CD4-positive, CD25-positive, alpha-beta regulatory T cell (primary cell): Measurements from ENCODE around the gene LPAR4. TPM values are rescaled to one million over a fixed set of nuclear protein-coding genes. Genes with fewer than 3 reads are reported as not detected.
"Not testable (repeated sequence)": the region's sequence is repeated elsewhere in the genome, so short reads cannot be mapped to it uniquely, and the experiment has no call there.

Source experiments
- ATAC-seq, 2 donors: fragments of 150-1000 bp; cut with Tn5 transposase; one replicate each; pipeline ENCODE4 v1.10.0; 2021; ENCODE audit warnings: low read depth in 2 of 2, moderate number of reproducible peaks in 2 of 2, moderate library complexity in 1 of 2
- DNase-seq, 3 donors: peaks; one replicate each; pipeline versions ENCODE4 v3.0.0 to v3.0.0-alpha.2; 2012 to 2022; ENCODE audit warnings: mixed read lengths in 1 of 3
- H3K27ac ChIP-seq: one replicate; pipeline ENCODE4 v1.7.0; 2013; ENCODE audit warnings: mild to moderate bottlenecking, low read length; ENCODE audit not compliant: insufficient read depth, poor library complexity, severe bottlenecking
- H3K27me3 ChIP-seq: one replicate; pipeline ENCODE4 v1.7.0; 2013; ENCODE audit warnings: low read length; ENCODE audit not compliant: control insufficient read depth, insufficient read depth
- H3K36me3 ChIP-seq: one replicate; pipeline ENCODE4 v1.7.0; 2013; ENCODE audit warnings: mild to moderate bottlenecking, low read length, moderate library complexity; ENCODE audit not compliant: control insufficient read depth, insufficient read depth
- H3K4me1 ChIP-seq: 2 replicates; pipeline ENCODE4 v1.7.0; 2013; ENCODE audit warnings: mild to moderate bottlenecking, low read length; ENCODE audit not compliant: insufficient read depth, control insufficient read depth, poor library complexity, severe bottlenecking
- H3K4me3 ChIP-seq: one replicate; pipeline ENCODE4 v1.7.0; 2013; ENCODE audit warnings: low read depth, mild to moderate bottlenecking, low read length, moderate library complexity
- H3K9me3 ChIP-seq, 2 experiments: 1 replicate in 1 of 2; 2 replicates in 1 of 2; pipeline ENCODE4 v1.7.0; 2013; ENCODE audit warnings: low read length in 2 of 2, mild to moderate bottlenecking in 1 of 2, moderate library complexity in 1 of 2; ENCODE audit not compliant: control insufficient read depth in 2 of 2
- H3K27ac Mint-ChIP-seq, 3 donors: one replicate each; pipeline ENCODE4 v1.8.0; 2020 to 2022; ENCODE audit warnings: mild to moderate bottlenecking in 3 of 3, mixed read lengths in 3 of 3, moderate library complexity in 2 of 3
- H3K27me3 Mint-ChIP-seq: one replicate; pipeline ENCODE4 v1.8.0; 2022; ENCODE audit warnings: mild to moderate bottlenecking, mixed read lengths
- H3K36me3 Mint-ChIP-seq: one replicate; pipeline ENCODE4 v1.8.0; 2020; ENCODE audit warnings: mixed read lengths
- H3K4me1 Mint-ChIP-seq, 4 donors: one replicate each; pipeline ENCODE4 v1.8.0; 2020 to 2022; ENCODE audit warnings: mixed read lengths in 4 of 4, mild to moderate bottlenecking in 1 of 4
- H3K4me3 Mint-ChIP-seq, 4 donors: one replicate each; pipeline ENCODE4 v1.8.0; 2020 to 2022; ENCODE audit warnings: mild to moderate bottlenecking in 4 of 4, mixed read lengths in 4 of 4, moderate library complexity in 3 of 4
- H3K9me3 Mint-ChIP-seq, 7 donors: one replicate each; pipeline ENCODE4 v1.8.0; 2020 to 2022; ENCODE audit warnings: mixed read lengths in 7 of 7, mild to moderate bottlenecking in 3 of 7, moderate library complexity in 2 of 7
- polyA plus RNA-seq, 4 donors: library from polyadenylated mRNA; unstranded; fragments of 300-500 nt; fragmentation: Illumina TruSeq; gene quantifications; one replicate each; pipeline ENCODE4 v1.2.3, GENCODE V29; 2021
- total RNA-seq: library from RNA; stranded (reverse); gene quantifications from one replicate; pipeline ENCODE4 v1.2.3, GENCODE V29; 2022

Gene LPAR4
- total and polyA plus RNA-seq, 5 donors from 2014 or later = not detected

DNA sequence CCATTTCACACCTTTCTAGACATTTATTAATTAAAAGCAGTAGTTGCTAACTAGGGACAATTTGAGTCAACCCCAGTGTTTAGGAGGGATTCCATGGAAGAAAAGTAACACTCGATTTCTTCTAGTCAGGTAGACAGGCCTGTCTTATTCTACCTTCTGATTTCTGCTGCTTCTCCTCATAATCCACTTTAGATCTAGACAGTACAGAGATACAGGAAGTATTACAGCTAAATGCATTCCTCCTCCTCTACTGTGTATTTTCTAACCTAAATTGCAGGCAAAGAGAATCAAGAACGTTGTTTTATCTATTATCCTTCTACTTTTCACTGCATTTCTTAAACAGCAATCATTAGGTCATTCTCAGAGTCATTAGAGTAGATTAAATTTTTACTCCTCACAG is 52.6 kb downstream of the LPAR4 start:
- Mint-ChIP-seq H3K36me3 (no peaks in the 10 kb centered on the region), H3K27ac (peak overlapping the region in 1 of 3 donors; percentile 26), H3K9me3 (peaks cover 0 to 4% (median 0%) of the 10 kb centered on the region in 7 donors), H3K27me3 (no peaks in the 10 kb centered on the region), H3K4me1 (peaks cover 0 to 14% (median 10%) of the 10 kb centered on the region in 4 donors), H3K4me3 (no peak overlapping the region)
- no peak overlapping the region for H3K27ac ChIP-seq
- H3K27me3 ChIP-seq = no peaks in the 10 kb centered on the region
- no peak overlapping the region for H3K4me3 ChIP-seq
- DNase-seq (no peak), ATAC-seq (no peak)
- H3K4me1 ChIP-seq = no peaks in the 10 kb centered on the region
- H3K9me3 ChIP-seq = no peaks in the 10 kb centered on the region
- H3K36me3 ChIP-seq = no peaks in the 10 kb centered on the region

- H3K4me3 Mint-ChIP-seq = no peak overlapping the region
- H3K27ac Mint-ChIP-seq = no peak overlapping the region
- no peaks in the 10 kb centered on the region for H3K4me1 ChIP-seq
- DNase-seq = no peak
- no peaks in the 10 kb centered on the region for H3K27me3 ChIP-seq
- H3K9me3 Mint-ChIP-seq = peaks cover 0 to 4% (median 0%) of the 10 kb centered on the region in 7 donors
- no peak overlapping the region for H3K27ac ChIP-seq
- no peaks in the 10 kb centered on the region for H3K36me3 Mint-ChIP-seq
- H3K9me3 ChIP-seq = no peaks in the 10 kb centered on the region
- peaks cover 0 to 14% (median 10%) of the 10 kb centered on the region in 4 donors for H3K4me1 Mint-ChIP-seq
- H3K27me3 Mint-ChIP-seq = no peaks in the 10 kb centered on the region
- ATAC-seq = no peak
- no peak overlapping the region for H3K4me3 ChIP-seq
- H3K36me3 ChIP-seq = no peaks in the 10 kb centered on the region
Observed at GRCh38 chrX:78800694-78801093, 53.2 kb downstream of the LPAR4 start.

DNA sequence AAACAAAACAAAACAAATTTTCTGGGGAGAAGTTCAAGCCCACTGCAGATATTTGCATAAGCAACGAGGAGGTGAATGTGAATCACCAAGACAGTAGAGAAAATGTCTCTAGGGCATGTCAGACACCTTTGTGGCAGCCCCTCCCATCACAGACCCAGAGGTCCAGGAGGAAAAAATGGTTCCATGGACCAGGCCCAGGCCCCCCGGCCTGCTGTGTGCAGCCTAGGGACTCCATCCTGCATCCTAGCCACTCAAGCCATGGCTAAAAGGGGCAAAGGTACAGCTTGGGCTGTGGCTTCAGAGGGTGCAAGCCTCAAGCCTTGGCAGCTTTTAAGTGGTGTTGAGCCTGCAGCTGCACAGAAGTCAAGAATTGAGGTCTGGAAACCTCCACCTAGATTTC is 54.0 kb downstream of the LPAR4 start:
- Histone ChIP-seq H3K4me3 (no peak overlapping the region), H3K36me3 (no peaks in the 10 kb centered on the region), H3K4me1 (no peaks in the 10 kb centered on the region), H3K9me3 (no peaks in the 10 kb centered on the region), H3K27ac (no peak overlapping the region), H3K27me3 (no peaks in the 10 kb centered on the region)
- peaks cover 0 to 7% (median 0%) of the 10 kb centered on the region in 7 donors for H3K9me3 Mint-ChIP-seq
- H3K36me3 Mint-ChIP-seq = no peaks in the 10 kb centered on the region
- no peaks in the 10 kb centered on the region for H3K27me3 Mint-ChIP-seq
- H3K27ac Mint-ChIP-seq = no peak overlapping the region
- no peak overlapping the region for H3K4me3 Mint-ChIP-seq
- H3K4me1 Mint-ChIP-seq = peaks cover 0 to 14% (median 10%) of the 10 kb centered on the region in 4 donors
- DNase-seq = no peak
- ATAC-seq = no peak

DNA sequence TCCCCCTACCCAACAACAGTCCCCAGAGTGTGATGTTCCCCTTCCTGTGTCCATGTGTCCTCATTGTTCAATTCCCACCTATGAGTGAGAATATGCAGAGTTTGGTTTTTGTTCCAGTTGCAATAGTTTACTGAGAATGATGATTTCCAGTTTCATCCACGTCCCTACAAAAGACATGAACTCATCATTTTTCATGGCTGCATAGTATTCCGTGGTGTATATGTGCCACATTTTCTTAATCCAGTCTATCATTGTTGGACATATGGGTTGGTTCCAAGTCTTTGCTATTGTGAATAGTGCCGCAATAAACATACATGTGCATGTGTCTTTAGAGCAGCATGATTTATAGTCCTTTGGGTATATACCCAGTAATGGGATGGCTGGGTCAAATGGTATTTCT is 55.0 kb downstream of the LPAR4 start:
- H3K27ac Mint-ChIP-seq, H3K36me3 Mint-ChIP-seq, H3K27me3 Mint-ChIP-seq: not testable (repeated sequence)

More for the DNA sequence above, 55.0 kb downstream of the LPAR4 start:
- H3K9me3 Mint-ChIP-seq, H3K27me3 ChIP-seq, H3K4me1 ChIP-seq, H3K4me3 Mint-ChIP-seq, ATAC-seq, H3K36me3 ChIP-seq, H3K9me3 ChIP-seq, H3K4me3 ChIP-seq, H3K27ac ChIP-seq, DNase-seq: not testable (repeated sequence)
- peaks cover 0 to 14% (median 10%) of the 10 kb centered on the region in 4 donors for H3K4me1 Mint-ChIP-seq

Other genes starting within 250 kb of the LPAR4 start
- not detected for gene RTL3, start 88.4 kb upstream of the LPAR4 start, total RNA-seq
- gene RTL3, start 88.4 kb upstream of the LPAR4 start, polyA plus RNA-seq = not detected
- 134 TPM for gene P2RY10, start 197.7 kb downstream of the LPAR4 start, total RNA-seq
- 100 to 1,000 TPM in 1 of 4 donors, 10 to 100 TPM in 3; 76.5 to 105 (median 89.7) TPM for gene P2RY10, start 197.7 kb downstream of the LPAR4 start, polyA plus RNA-seq